T-helper 1 cell treated with Interleukin-12 subunit alpha and Interleukin-12 subunit beta and Interleukin-4 antibody, amounts not matched to agents 30 μg/mL and 1 μg/mL, for 36 hours (primary cell): ENCODE results near the gene CRTC1.
"Not testable (repeated sequence)": the region's sequence is repeated elsewhere in the genome, so short reads cannot be mapped to it uniquely, and the experiment has no call there.

Experiments
- H3K27ac Mint-ChIP-seq: one replicate; pipeline ENCODE4 v1.8.0; 2021; ENCODE audit warnings: mild to moderate bottlenecking, mixed read lengths
- H3K27me3 Mint-ChIP-seq: one replicate; pipeline ENCODE4 v1.8.0; 2021; ENCODE audit warnings: low read depth, mixed read lengths
- H3K36me3 Mint-ChIP-seq: one replicate; pipeline ENCODE4 v1.8.0; 2021; ENCODE audit warnings: low read depth, mixed read lengths
- H3K4me1 Mint-ChIP-seq: one replicate; pipeline ENCODE4 v1.8.0; 2021; ENCODE audit warnings: low read depth, mixed read lengths
- H3K4me3 Mint-ChIP-seq: one replicate; pipeline ENCODE4 v1.8.0; 2021; ENCODE audit warnings: mild to moderate bottlenecking, moderate library complexity, mixed read lengths
- H3K9me3 Mint-ChIP-seq: one replicate; pipeline ENCODE4 v1.8.0; 2021; ENCODE audit warnings: mixed read lengths

CRTC1 gene

GRCh38 chr19:18671303-18672043 is 12.0 kb upstream of the CRTC1 start:
- peaks cover 3% of the 10 kb centered on the region for H3K36me3 Mint-ChIP-seq
- H3K27ac Mint-ChIP-seq = no peak overlapping the region
- no peak overlapping the region for H3K4me3 Mint-ChIP-seq
- no peaks in the 10 kb centered on the region for H3K9me3 Mint-ChIP-seq
- no peaks in the 10 kb centered on the region for H3K27me3 Mint-ChIP-seq
- H3K4me1 Mint-ChIP-seq = no peaks in the 10 kb centered on the region

- H3K9me3 Mint-ChIP-seq = no peaks in the 10 kb centered on the region
- peaks cover 3% of the 10 kb centered on the region for H3K36me3 Mint-ChIP-seq
- no peaks in the 10 kb centered on the region for H3K4me1 Mint-ChIP-seq
- no peaks in the 10 kb centered on the region for H3K27me3 Mint-ChIP-seq
- H3K4me3 Mint-ChIP-seq = no peak overlapping the region
- no peak overlapping the region for H3K27ac Mint-ChIP-seq
These were observed 11.4 kb upstream of the CRTC1 start for GRCh38 chr19:18672044-18672451.

- no peak overlapping the region for H3K4me3 Mint-ChIP-seq
- H3K9me3 Mint-ChIP-seq = no peaks in the 10 kb centered on the region
- H3K36me3 Mint-ChIP-seq = peaks cover 3% of the 10 kb centered on the region
- no peaks in the 10 kb centered on the region for H3K4me1 Mint-ChIP-seq
- H3K27me3 Mint-ChIP-seq = no peaks in the 10 kb centered on the region
- no peak overlapping the region for H3K27ac Mint-ChIP-seq
These were observed 10.7 kb upstream of the CRTC1 start for GRCh38 chr19:18672606-18673337.

GRCh38 chr19:18674616-18675015 is 8.9 kb upstream of the CRTC1 start:
- H3K27ac Mint-ChIP-seq = no peak overlapping the region
- H3K4me3 Mint-ChIP-seq = no peak overlapping the region
- peaks cover 3% of the 10 kb centered on the region for H3K36me3 Mint-ChIP-seq
- no peaks in the 10 kb centered on the region for H3K9me3 Mint-ChIP-seq
- no peaks in the 10 kb centered on the region for H3K27me3 Mint-ChIP-seq
- no peaks in the 10 kb centered on the region for H3K4me1 Mint-ChIP-seq

GRCh38 chr19:18675779-18676178 is 7.7 kb upstream of the CRTC1 start:
- Mint-ChIP-seq H3K4me1 (no peaks in the 10 kb centered on the region), H3K36me3 (no peaks in the 10 kb centered on the region), H3K9me3 (no peaks in the 10 kb centered on the region), H3K4me3 (no peak overlapping the region), H3K27me3 (no peaks in the 10 kb centered on the region), H3K27ac (no peak overlapping the region)

GRCh38 chr19:18676692-18677091 is 6.8 kb upstream of the CRTC1 start:
- Mint-ChIP-seq H3K27ac (no peak overlapping the region), H3K36me3 (no peaks in the 10 kb centered on the region), H3K27me3 (no peaks in the 10 kb centered on the region), H3K4me1 (no peaks in the 10 kb centered on the region), H3K4me3 (no peak overlapping the region), H3K9me3 (no peaks in the 10 kb centered on the region)

- Mint-ChIP-seq H3K27ac (no peak overlapping the region), H3K9me3 (no peaks in the 10 kb centered on the region), H3K36me3 (no peaks in the 10 kb centered on the region), H3K27me3 (no peaks in the 10 kb centered on the region), H3K4me1 (no peaks in the 10 kb centered on the region), H3K4me3 (no peak overlapping the region)
These were observed 6.3 kb upstream of the CRTC1 start for GRCh38 chr19:18677156-18677555.

- H3K27me3 Mint-ChIP-seq, H3K4me3 Mint-ChIP-seq, H3K27ac Mint-ChIP-seq, H3K36me3 Mint-ChIP-seq, H3K4me1 Mint-ChIP-seq, H3K9me3 Mint-ChIP-seq: not testable (repeated sequence)
These were observed 3.3 kb upstream of the CRTC1 start for GRCh38 chr19:18680148-18680547.

- H3K27ac Mint-ChIP-seq = peak overlapping the region; percentile 45
These were observed 722 bp upstream of the CRTC1 start for GRCh38 chr19:18682807-18683108.

GRCh38 chr19:18683958-18684641 is 620 bp downstream of the CRTC1 start:
- peak overlapping the region; percentile 64 for H3K4me3 Mint-ChIP-seq
- no peaks in the 10 kb centered on the region for H3K27me3 Mint-ChIP-seq
- no peaks in the 10 kb centered on the region for H3K36me3 Mint-ChIP-seq
- H3K27ac Mint-ChIP-seq = peak overlapping the region; percentile 36
- H3K9me3 Mint-ChIP-seq = no peaks in the 10 kb centered on the region
- peaks cover 8% of the 10 kb centered on the region for H3K4me1 Mint-ChIP-seq

More at GRCh38 chr19:18682807-18683108, 722 bp upstream of the CRTC1 start:
- H3K36me3 Mint-ChIP-seq = no peaks in the 10 kb centered on the region
- H3K27me3 Mint-ChIP-seq = no peaks in the 10 kb centered on the region
- peak overlapping the region; percentile 72 for H3K4me3 Mint-ChIP-seq
- no peaks in the 10 kb centered on the region for H3K9me3 Mint-ChIP-seq
- H3K4me1 Mint-ChIP-seq = peaks cover 8% of the 10 kb centered on the region

GRCh38 chr19:18684642-18684993 is 1.1 kb downstream of the CRTC1 start:
- Mint-ChIP-seq H3K9me3 (no peaks in the 10 kb centered on the region), H3K27ac (no peak overlapping the region), H3K27me3 (no peaks in the 10 kb centered on the region), H3K4me3 (peak overlapping the region; percentile 42), H3K36me3 (no peaks in the 10 kb centered on the region), H3K4me1 (peaks cover 8% of the 10 kb centered on the region)

GRCh38 chr19:18685597-18686190 is 2.2 kb downstream of the CRTC1 start:
- H3K36me3 Mint-ChIP-seq = no peaks in the 10 kb centered on the region
- no peak overlapping the region for H3K27ac Mint-ChIP-seq
- no peak overlapping the region for H3K4me3 Mint-ChIP-seq
- H3K27me3 Mint-ChIP-seq = no peaks in the 10 kb centered on the region
- H3K4me1 Mint-ChIP-seq = peaks cover 8% of the 10 kb centered on the region
- H3K9me3 Mint-ChIP-seq = no peaks in the 10 kb centered on the region

- H3K4me3 Mint-ChIP-seq = no peak overlapping the region
- no peaks in the 10 kb centered on the region for H3K27me3 Mint-ChIP-seq
- peaks cover 4% of the 10 kb centered on the region for H3K4me1 Mint-ChIP-seq
- no peak overlapping the region for H3K27ac Mint-ChIP-seq
- H3K36me3 Mint-ChIP-seq = no peaks in the 10 kb centered on the region
- H3K9me3 Mint-ChIP-seq = no peaks in the 10 kb centered on the region
These were observed 4.4 kb downstream of the CRTC1 start for GRCh38 chr19:18687740-18688465.

GRCh38 chr19:18696023-18696422 is 12.5 kb downstream of the CRTC1 start:
- Mint-ChIP-seq H3K9me3 (no peaks in the 10 kb centered on the region), H3K4me3 (no peak overlapping the region), H3K36me3 (no peaks in the 10 kb centered on the region), H3K27ac (no peak overlapping the region), H3K4me1 (peaks cover 15% of the 10 kb centered on the region), H3K27me3 (no peaks in the 10 kb centered on the region)
